Ascending aorta (tissue), 2 donors: ENCODE results near the gene SPIB. TPM values are rescaled to one million over a fixed set of nuclear protein-coding genes. Genes with fewer than 3 reads are reported as not detected.

ENCODE experiments used
- DNase-seq, 2 donors: peaks; one replicate each; pipeline ENCODE4 v3.0.0-alpha.2; 2019; ENCODE audit warnings: low spot score in 2 of 2
- H3K27ac ChIP-seq, 2 donors: fragments of 200-600 bp; sonication (generic); one replicate each; pipeline ENCODE4 v1.5.1; 2016 to 2017; ENCODE audit warnings: mild to moderate bottlenecking in 1 of 2
- H3K27me3 ChIP-seq: fragments of 200-600 bp; sonication (generic); one replicate; pipeline ENCODE4 v1.5.1; 2017
- H3K36me3 ChIP-seq, 2 donors: fragments of 200-600 bp; sonication (generic); one replicate each; pipeline ENCODE4 v1.5.1; 2016
- H3K4me1 ChIP-seq, 2 donors: fragments of 200-600 bp; sonication (generic); one replicate each; pipeline ENCODE4 v1.5.1; 2016 to 2017; ENCODE audit warnings: mild to moderate bottlenecking in 1 of 2
- H3K4me3 ChIP-seq, 2 donors: fragments of 200-600 bp; sonication (generic); one replicate each; pipeline ENCODE4 v1.5.1; 2016 to 2017; ENCODE audit warnings: mild to moderate bottlenecking in 1 of 2
- H3K9me3 ChIP-seq, 2 donors: fragments of 200-600 bp; sonication (generic); one replicate each; pipeline ENCODE4 v1.5.1; 2016
- intact Hi-C: fragments of 100-400 bp; cut with DNase I; formaldehyde crosslinking; loops from one replicate; pipeline ENCODE4 v1.15.1; 2023
- total RNA-seq: library from RNA; depleted of rRNA; stranded (reverse); fragments of >200 nt; gene quantifications from one replicate; pipeline ENCODE4 v1.1.0, GENCODE V29; 2016
- TF ChIP-seq, protein P1 (sequence below), 3 experiments: fragments of 200-600 bp in 2 of 3; fragments of 450-650 bp in 1 of 3; sonication (generic) in 2 of 3; IDR thresholded peaks; one replicate each; pipeline ENCODE4 v1.5.1; 2016 to 2019; ENCODE audit warnings: antibody characterized with exemption in 3 of 3, mild to moderate bottlenecking in 1 of 3, moderate library complexity in 1 of 3

Gene SPIB
- total RNA-seq, 1 donor from 2014 or later: not detected

DNA sequence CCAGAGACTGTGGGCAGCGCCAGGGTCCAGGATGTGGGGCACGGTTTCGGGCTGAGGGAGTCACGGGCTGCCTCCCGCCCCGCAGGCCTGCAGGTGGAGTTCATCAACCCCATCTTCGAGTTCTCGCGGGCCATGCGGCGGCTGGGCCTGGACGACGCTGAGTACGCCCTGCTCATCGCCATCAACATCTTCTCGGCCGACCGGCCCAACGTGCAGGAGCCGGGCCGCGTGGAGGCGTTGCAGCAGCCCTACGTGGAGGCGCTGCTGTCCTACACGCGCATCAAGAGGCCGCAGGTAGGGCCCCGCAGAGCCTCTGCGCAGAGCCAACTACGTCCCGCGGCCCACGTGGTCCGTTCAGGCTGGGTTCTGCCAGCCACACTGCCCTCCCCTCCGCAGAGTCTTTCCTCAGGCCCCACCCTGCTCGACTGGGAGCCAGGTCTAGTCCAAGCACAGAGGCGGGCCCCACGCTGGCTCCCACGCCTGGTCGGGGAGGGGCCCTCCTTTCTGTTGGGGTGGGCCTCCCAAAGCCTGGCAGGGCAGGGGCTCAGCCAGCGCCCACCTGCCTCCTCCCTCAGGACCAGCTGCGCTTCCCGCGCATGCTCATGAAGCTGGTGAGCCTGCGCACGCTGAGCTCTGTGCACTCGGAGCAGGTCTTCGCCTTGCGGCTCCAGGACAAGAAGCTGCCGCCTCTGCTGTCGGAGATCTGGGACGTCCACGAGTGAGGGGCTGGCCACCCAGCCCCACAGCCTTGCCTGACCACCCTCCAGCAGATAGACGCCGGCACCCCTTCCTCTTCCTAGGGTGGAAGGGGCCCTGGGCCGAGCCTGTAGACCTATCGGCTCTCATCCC, 36.6 kb upstream of the SPIB start:
- H3K4me3 ChIP-seq: no peak overlapping the region
- H3K27ac ChIP-seq: no peak overlapping the region
- H3K27me3 ChIP-seq: no peaks in the 10 kb centered on the region
- peaks cover 8 to 14% of the 10 kb centered on the region in 2 donors for H3K4me1 ChIP-seq
- intact Hi-C loops: loop anchor here (5.0 to 10.0 kb wide), 2 partner anchors 95 to 983 kb away; partner anchors contain the start of genes CLDND2, EMC10, ETFB and GARIN5A
- no peak for DNase-seq
- TF ChIP-seq, protein P1, sequence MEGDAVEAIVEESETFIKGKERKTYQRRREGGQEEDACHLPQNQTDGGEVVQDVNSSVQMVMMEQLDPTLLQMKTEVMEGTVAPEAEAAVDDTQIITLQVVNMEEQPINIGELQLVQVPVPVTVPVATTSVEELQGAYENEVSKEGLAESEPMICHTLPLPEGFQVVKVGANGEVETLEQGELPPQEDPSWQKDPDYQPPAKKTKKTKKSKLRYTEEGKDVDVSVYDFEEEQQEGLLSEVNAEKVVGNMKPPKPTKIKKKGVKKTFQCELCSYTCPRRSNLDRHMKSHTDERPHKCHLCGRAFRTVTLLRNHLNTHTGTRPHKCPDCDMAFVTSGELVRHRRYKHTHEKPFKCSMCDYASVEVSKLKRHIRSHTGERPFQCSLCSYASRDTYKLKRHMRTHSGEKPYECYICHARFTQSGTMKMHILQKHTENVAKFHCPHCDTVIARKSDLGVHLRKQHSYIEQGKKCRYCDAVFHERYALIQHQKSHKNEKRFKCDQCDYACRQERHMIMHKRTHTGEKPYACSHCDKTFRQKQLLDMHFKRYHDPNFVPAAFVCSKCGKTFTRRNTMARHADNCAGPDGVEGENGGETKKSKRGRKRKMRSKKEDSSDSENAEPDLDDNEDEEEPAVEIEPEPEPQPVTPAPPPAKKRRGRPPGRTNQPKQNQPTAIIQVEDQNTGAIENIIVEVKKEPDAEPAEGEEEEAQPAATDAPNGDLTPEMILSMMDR (IDR thresholded peaks at IDR 0.05): no peak
- no peaks in the 10 kb centered on the region for H3K9me3 ChIP-seq
- peaks cover 51 to 54% of the 10 kb centered on the region in 2 donors for H3K36me3 ChIP-seq

DNA sequence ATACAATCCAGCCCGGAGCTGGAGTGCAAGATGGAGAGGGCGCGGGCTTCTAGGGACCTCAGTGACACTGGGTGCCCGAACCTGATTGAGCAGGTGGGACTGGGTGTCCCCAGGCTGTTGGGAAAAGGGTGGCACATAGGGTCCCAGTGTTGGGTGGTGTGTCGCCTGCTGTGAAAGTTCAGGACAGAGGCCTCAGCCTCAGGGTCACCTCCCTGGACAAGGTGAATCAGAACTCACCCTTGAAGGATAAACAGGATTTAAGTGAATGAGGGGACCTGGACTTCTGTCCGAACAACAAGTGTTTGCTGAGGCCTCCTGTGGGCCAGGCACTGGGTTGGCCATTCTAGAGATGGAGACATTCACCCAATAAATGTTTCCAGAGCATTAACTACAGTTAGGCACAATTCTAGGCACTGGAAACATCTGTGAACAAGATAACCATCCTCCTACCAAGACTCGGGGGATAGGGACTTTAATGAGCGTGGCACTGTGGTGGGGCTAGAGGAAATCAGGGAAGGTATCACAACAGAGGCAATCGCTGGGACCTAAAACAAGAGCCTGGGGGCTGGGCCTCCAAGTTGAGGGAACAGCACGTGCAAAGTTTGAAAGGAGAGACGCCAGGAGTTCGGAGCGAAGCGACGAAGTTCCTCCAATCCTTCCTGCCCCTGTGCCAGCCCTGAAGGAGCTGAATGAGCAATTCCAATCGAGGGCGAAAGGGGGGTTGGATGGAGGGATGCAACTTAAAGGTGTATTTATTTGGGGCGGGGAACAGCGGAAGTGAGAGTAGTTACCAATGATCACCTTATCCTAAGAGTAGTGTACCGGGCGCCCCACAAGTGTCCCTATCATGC, 35.5 kb upstream of the SPIB start:
- peaks cover 41 to 44% of the 10 kb centered on the region in 2 donors for H3K36me3 ChIP-seq
- H3K9me3 ChIP-seq: no peaks in the 10 kb centered on the region
- no peaks in the 10 kb centered on the region for H3K27me3 ChIP-seq
- no peak for DNase-seq
- TF ChIP-seq, protein P1 (IDR thresholded peaks at IDR 0.05): no peak
- intact Hi-C loops: loop anchor here (5.0 to 10.0 kb wide), 2 partner anchors 94 to 982 kb away; partner anchors contain the start of genes CLDND2, EMC10, ETFB and GARIN5A
- H3K4me3 ChIP-seq: peak overlapping the region; percentile 61 to 76
- peak overlapping the region; percentile 87 to 88 for H3K27ac ChIP-seq
- peaks cover 8 to 10% of the 10 kb centered on the region in 2 donors for H3K4me1 ChIP-seq

DNA sequence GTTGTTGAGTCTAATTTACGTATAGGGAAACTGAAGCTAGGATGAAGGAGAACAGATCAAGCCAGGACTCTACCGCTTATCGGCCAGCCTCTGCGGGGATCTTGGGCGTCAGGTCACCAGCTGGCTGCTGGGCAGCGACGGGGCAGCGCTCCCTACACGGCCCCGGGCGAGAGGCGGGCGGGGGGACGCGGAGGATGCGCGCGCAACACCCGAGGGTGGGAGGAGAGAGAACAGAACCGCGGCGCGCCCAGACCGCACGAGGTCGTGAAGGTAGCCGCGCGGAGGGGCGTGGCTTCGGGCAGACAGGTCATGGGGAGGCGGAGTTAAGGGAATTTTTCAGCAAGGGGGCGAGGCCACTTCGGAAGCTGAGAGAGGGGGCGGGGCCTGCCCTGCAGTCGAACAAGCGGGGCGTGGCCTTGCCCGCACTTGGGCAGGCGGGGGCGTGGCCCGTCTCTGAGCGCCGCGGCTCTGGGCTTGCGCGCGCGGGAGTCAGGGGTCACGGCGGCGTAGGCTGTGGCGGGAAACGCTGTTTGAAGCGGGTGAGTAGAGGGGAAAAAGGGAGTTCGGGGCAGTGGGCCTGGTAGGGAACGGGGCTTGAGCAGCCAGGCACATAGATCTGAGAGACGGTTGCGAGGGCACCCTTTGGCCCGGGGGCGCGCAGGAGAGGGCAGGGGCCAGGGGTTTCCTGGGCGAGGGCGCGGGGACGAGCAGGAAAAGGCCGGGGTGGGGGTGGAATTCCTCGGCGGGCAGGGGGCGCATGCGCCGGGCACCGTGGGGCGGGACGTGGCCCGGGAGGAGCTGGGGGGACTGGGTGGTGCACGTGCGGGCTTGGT, 34.7 kb upstream of the SPIB start, which contains the start of gene POLD1:
POLD1 (plus strand) TSS at position 496 of the 833 bp plus-strand sequence. CDS start 14,505 bp downstream, outside the sequence.
- H3K4me1 ChIP-seq: peaks cover 8 to 10% of the 10 kb centered on the region in 2 donors
- H3K27me3 ChIP-seq: no peaks in the 10 kb centered on the region
- peak; percentile 94 to 99 for DNase-seq
- intact Hi-C loops: loop anchor here (1.0 to 10.0 kb wide), 6 partner anchors 8 to 981 kb away; partner anchors contain the start of genes CLDND2, EMC10, ETFB and GARIN5A
- TF ChIP-seq, protein P1 (IDR thresholded peaks at IDR 0.05): no peak
- H3K27ac ChIP-seq: peak within 1 kb of the TSS; percentile 87 to 88
- H3K36me3 ChIP-seq: peaks cover 33 to 36% of the 10 kb centered on the region in 2 donors
- H3K4me3 ChIP-seq: peak within 1 kb of the TSS; percentile 61 to 76
- no peaks in the 10 kb centered on the region for H3K9me3 ChIP-seq

- H3K9me3 ChIP-seq: no peaks in the 10 kb centered on the region
- peak overlapping the region; percentile 61 to 76 for H3K4me3 ChIP-seq
- no peaks in the 10 kb centered on the region for H3K27me3 ChIP-seq
- peaks cover 24 to 27% of the 10 kb centered on the region in 2 donors for H3K36me3 ChIP-seq
- TF ChIP-seq, protein P1 (IDR thresholded peaks at IDR 0.05): no peak
- peaks cover 8 to 10% of the 10 kb centered on the region in 2 donors for H3K4me1 ChIP-seq
- intact Hi-C loops: loop anchor here (1.0 to 10.0 kb wide), 6 partner anchors 9 to 980 kb away; partner anchors contain the start of genes CLDND2, EMC10, ETFB and GARIN5A
- no peak for DNase-seq
- peak overlapping the region; percentile 87 to 88 for H3K27ac ChIP-seq
These were observed 33.8 kb upstream of the SPIB start for GRCh38 chr19:50384685-50385535.
